ENCODE results near the gene CCDC121. TPM values are rescaled to one million over a fixed set of nuclear protein-coding genes. Genes with fewer than 3 reads are reported as not detected.

Gene CCDC121
- total RNA-seq, 1 donor from 2014 or later, result 4.2 TPM

DNA sequence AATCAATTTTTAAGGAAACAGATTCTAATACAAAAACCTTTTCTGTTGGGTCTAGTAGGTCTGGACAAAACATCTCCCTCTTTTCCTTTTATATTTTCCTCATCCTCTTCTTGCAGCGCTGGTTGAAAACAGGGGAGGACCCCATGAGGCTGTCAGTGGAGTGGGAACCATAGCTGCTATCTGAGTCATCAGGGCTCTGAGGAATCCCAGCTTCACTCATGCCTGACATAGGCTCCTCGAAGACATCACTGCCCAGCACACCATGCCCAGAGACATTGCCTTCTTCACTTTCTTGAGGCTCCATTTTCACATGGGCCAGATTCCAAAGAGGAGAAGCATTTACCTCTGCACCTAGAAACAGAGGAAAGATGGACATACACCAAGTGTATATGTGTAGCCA lies 24.6 kb upstream of the CCDC121 start:
- H3K36me3 ChIP-seq, result peaks cover 98% of the 10 kb centered on the region
- ATAC-seq (no peak), DNase-seq (no peak)
- H3K27me3 ChIP-seq, result no peaks in the 10 kb centered on the region
- H3K4me1 ChIP-seq, result no peaks in the 10 kb centered on the region
- TF ChIP-seq, protein P1, sequence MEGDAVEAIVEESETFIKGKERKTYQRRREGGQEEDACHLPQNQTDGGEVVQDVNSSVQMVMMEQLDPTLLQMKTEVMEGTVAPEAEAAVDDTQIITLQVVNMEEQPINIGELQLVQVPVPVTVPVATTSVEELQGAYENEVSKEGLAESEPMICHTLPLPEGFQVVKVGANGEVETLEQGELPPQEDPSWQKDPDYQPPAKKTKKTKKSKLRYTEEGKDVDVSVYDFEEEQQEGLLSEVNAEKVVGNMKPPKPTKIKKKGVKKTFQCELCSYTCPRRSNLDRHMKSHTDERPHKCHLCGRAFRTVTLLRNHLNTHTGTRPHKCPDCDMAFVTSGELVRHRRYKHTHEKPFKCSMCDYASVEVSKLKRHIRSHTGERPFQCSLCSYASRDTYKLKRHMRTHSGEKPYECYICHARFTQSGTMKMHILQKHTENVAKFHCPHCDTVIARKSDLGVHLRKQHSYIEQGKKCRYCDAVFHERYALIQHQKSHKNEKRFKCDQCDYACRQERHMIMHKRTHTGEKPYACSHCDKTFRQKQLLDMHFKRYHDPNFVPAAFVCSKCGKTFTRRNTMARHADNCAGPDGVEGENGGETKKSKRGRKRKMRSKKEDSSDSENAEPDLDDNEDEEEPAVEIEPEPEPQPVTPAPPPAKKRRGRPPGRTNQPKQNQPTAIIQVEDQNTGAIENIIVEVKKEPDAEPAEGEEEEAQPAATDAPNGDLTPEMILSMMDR (IDR thresholded peaks at IDR 0.05), result no peak
- no peak overlapping the region for H3K4me3 ChIP-seq
- H3K27ac ChIP-seq, result no peak overlapping the region
- intact Hi-C loops (cut with DNase I), result no loop called here
- H3K9me3 ChIP-seq, result no peaks in the 10 kb centered on the region

DNA sequence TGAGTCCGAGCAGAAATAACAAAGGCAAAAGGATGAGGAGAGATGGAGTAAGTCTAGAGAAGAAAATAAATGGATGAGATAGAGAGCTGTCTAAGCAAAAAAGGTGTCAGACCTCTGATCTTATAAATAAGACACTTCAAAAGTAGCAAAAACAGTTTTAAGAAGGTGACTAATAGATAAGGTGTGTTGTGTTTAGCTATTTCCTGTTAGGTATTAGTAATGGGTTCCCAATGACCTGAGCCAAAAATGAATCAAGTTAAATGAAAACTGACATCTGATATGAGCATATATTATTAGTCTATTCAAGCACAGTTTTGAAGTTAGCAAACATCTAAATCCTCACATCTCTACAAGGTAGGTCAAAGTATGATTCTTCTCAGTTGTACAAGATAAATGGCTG lies 24.0 kb upstream of the CCDC121 start:
- no peaks in the 10 kb centered on the region for H3K9me3 ChIP-seq
- no peak overlapping the region for H3K27ac ChIP-seq
- intact Hi-C loops (cut with DNase I), result no loop called here
- H3K27me3 ChIP-seq, result no peaks in the 10 kb centered on the region
- no peaks in the 10 kb centered on the region for H3K4me1 ChIP-seq
- ATAC-seq, result no peak
- H3K4me3 ChIP-seq, result no peak overlapping the region
- DNase-seq, result no peak
- TF ChIP-seq, protein P1 (IDR thresholded peaks at IDR 0.05), result no peak
- H3K36me3 ChIP-seq, result peaks cover 99% of the 10 kb centered on the region

DNA sequence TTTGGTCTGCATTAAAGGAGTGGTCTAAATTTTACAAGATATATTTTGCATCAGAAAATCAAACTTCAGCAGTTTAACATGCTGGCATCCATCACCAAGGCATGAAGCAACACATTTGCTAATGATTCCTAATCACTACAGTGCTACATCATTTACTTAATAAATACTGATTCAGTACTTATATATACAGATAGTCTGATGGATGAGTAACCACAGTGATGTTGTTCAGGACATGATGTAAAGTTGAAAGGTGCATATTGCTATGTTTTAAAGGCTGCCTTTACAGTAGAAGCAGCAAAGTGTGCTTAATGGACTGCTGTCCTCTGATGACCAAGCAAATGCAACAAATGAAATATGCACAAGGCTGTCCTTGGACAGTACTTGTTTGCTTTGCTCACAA lies 23.5 kb upstream of the CCDC121 start:
- DNase-seq (no peak), ATAC-seq (no peak)
- Histone ChIP-seq H3K27ac (no peak overlapping the region), H3K4me3 (no peak overlapping the region), H3K4me1 (no peaks in the 10 kb centered on the region), H3K27me3 (no peaks in the 10 kb centered on the region), H3K36me3 (peaks cover 99% of the 10 kb centered on the region), H3K9me3 (no peaks in the 10 kb centered on the region)
- intact Hi-C loops (cut with DNase I), result no loop called here
- TF ChIP-seq, protein P1 (IDR thresholded peaks at IDR 0.05), result no peak

DNA sequence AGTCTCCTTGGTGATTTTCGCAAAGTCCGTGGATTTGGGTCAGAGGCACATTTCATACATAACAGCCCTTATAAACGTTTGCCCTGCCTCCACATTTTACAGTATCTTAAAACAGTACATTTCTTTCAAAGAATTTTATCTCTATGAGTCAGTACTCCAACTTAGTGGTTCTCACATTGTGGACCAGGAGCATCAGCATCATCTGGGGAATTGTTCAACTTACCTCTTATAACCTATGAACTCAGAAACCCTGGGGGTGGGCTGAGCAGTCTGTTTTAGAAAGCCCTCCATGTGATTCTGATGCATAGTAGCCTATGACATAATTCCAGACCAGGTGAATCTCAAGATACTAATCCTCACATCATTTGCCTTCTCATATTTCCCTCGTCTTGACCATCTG lies 22.2 kb upstream of the CCDC121 start:
- H3K27ac ChIP-seq, result no peak overlapping the region
- no peak for DNase-seq
- TF ChIP-seq, protein P1 (IDR thresholded peaks at IDR 0.05), result no peak
- H3K36me3 ChIP-seq, result peaks cover 99% of the 10 kb centered on the region
- no peak for ATAC-seq
- H3K4me1 ChIP-seq, result no peaks in the 10 kb centered on the region
- H3K4me3 ChIP-seq, result no peak overlapping the region
- intact Hi-C loops (cut with DNase I), result no loop called here
- no peaks in the 10 kb centered on the region for H3K9me3 ChIP-seq
- no peaks in the 10 kb centered on the region for H3K27me3 ChIP-seq

DNA sequence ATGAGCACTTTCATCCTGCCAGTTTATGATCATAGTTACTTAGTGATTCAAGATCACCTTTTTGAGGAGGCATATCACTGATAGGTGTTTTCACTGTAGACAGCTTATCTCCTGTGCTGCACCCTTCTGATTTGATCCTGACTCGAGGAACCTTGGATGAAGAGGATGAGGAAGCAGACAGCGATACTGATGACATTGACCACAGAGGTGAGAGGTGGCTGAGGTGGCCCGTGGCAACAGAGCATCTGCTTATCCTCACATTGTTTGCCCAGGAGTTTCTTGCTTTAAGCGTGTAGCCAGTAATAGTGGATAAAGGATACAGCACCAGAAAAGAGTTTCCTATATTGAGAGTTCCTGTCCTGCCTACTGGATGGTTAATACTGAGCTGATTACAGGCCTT lies 18.9 kb upstream of the CCDC121 start:
- H3K27ac ChIP-seq, result no peak overlapping the region
- ATAC-seq (no peak), DNase-seq (no peak)
- TF ChIP-seq, protein P1 (IDR thresholded peaks at IDR 0.05), result no peak
- no peaks in the 10 kb centered on the region for H3K4me1 ChIP-seq
- H3K36me3 ChIP-seq, result peaks cover 92% of the 10 kb centered on the region
- H3K4me3 ChIP-seq, result no peak overlapping the region
- intact Hi-C loops (cut with DNase I), result no loop called here
- H3K27me3 ChIP-seq, result no peaks in the 10 kb centered on the region
- no peaks in the 10 kb centered on the region for H3K9me3 ChIP-seq

DNA sequence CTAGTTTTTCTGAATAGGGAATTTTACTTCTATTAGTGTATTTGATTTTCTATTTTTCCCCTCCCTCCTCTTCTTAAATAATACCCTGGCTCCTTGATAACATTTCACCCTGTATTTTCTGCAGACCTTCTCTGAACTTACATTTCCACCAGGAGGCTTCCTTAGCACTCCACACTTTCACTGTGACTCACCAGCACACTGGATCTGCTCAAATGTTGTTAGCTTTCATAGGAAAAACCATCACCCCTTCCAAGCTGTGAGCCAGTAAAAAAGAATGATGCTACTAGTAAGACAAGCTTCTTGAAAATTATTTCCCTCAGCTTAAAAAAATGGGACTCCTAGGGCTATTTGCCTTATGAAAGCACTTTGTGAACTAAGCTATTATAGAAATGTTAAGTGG lies 18.5 kb upstream of the CCDC121 start:
- intact Hi-C loops (cut with DNase I), result no loop called here
- no peak for DNase-seq
- no peak overlapping the region for H3K4me3 ChIP-seq
- H3K9me3 ChIP-seq, result no peaks in the 10 kb centered on the region
- no peaks in the 10 kb centered on the region for H3K4me1 ChIP-seq
- no peak overlapping the region for H3K27ac ChIP-seq
- TF ChIP-seq, protein P1 (IDR thresholded peaks at IDR 0.05), result no peak
- ATAC-seq, result no peak
- H3K27me3 ChIP-seq, result no peaks in the 10 kb centered on the region
- H3K36me3 ChIP-seq, result peaks cover 92% of the 10 kb centered on the region

Data from upper lobe of right lung (tissue), 1 donor.